ENCODE data around the gene RRP1. TPM values are rescaled to one million over a fixed set of nuclear protein-coding genes. Genes with fewer than 3 reads are reported as not detected.
A peak's percentile ranks its signal among the peaks of the same experiment; 100 is the strongest.

Gene RRP1
- total and polyA plus RNA-seq, 9 of the 15 experiments (the other 6 are each of a cell fraction or from before 2014, with no cell fraction given) = 0.89 to 105 (median 51.6) TPM

GRCh38 chr21:43829575-43830119 is 40.3 kb downstream of the RRP1 start (continued):
- TF ChIP-seq CTCF (IDR thresholded peaks at IDR 0.05 in 2 of 3, conservative IDR thresholded peaks at IDR 0.05 in 1 of 3; ENCODE audit: insufficient read depth in 2 of 3, low read depth in 1 of 3, low read length in 3 of 3) (peak; percentile 59 to 66 (median 65)), JUNB (CRISPR knock-in tag; conservative IDR thresholded peaks at IDR 0.05) (no peak), MYNN (IDR thresholded peaks at IDR 0.05) (no peak), MYNN (CRISPR knock-in tag; IDR thresholded peaks at IDR 0.05) (no peak), ATF1 (CRISPR knock-in tag; IDR thresholded peaks at IDR 0.05) (no peak), ATF1 (tag; IDR thresholded peaks at IDR 0.05) (peak; percentile 17; the same call in 1 of the 2 replicates), ZNF780A (CRISPR knock-in tag; IDR thresholded peaks at IDR 0.05) (no peak), SMC3 (conservative IDR thresholded peaks at IDR 0.05; ENCODE audit: insufficient read depth, low read depth, low read length) (0 out of 2 replicates have a peak, but pooled peaks have one; percentile 15), ZBTB2 (IDR thresholded peaks at IDR 0.05) (no peak), RUNX1 (IDR thresholded peaks at IDR 0.05; ENCODE audit: low read depth) (no peak), RNF219 (CRISPR knock-in tag; IDR thresholded peaks at IDR 0.05) (no peak), ZNF717 (CRISPR knock-in tag; IDR thresholded peaks at IDR 0.05) (no peak)

Measured in K562 (cell line).